Renal cortical epithelial cell (primary cell): ENCODE results near the gene STMN1. TPM values are rescaled to one million over a fixed set of nuclear protein-coding genes. Genes with fewer than 3 reads are reported as not detected.

ENCODE experiments used
- DNase-seq: peaks from one replicate; pipeline ENCODE4 v3.0.0-alpha.2; 2011; ENCODE audit warnings: low read depth
- total RNA-seq: library from RNA; depleted of rRNA; stranded (reverse); fragments of >200 nt; gene quantifications from 2 replicates; pipeline ENCODE4 v1.2.3, GENCODE V29; 2014

The STMN1 gene
- total RNA-seq, 1 donor from 2014 or later = 69.2 TPM

GRCh38 chr1:25922056-25922970 is 16.1 kb upstream of the STMN1 start:
- no peak for DNase-seq

GRCh38 chr1:25918615-25919014 is 12.4 kb upstream of the STMN1 start:
- no peak for DNase-seq

- no peak for DNase-seq
Observed at GRCh38 chr1:25917996-25918395, 11.8 kb upstream of the STMN1 start.

- no peak for DNase-seq
Observed at GRCh38 chr1:25916460-25916859, 10.2 kb upstream of the STMN1 start.

GRCh38 chr1:25914074-25914995 is 8.1 kb upstream of the STMN1 start:
- DNase-seq = no peak

- DNase-seq = no peak
Observed at GRCh38 chr1:25913206-25913605, 7.0 kb upstream of the STMN1 start.

- no peak for DNase-seq
Observed at GRCh38 chr1:25912076-25912831, 6.0 kb upstream of the STMN1 start.

GRCh38 chr1:25911162-25911561 is 4.9 kb upstream of the STMN1 start:
- no peak for DNase-seq

GRCh38 chr1:25909040-25909439 is 2.8 kb upstream of the STMN1 start:
- DNase-seq = no peak

- no peak for DNase-seq
Observed at GRCh38 chr1:25908161-25908560, 1.9 kb upstream of the STMN1 start.

GRCh38 chr1:25907601-25908000 is 1.4 kb upstream of the STMN1 start:
- DNase-seq = no peak

GRCh38 chr1:25906644-25907300 is 553 bp upstream of the STMN1 start:
- DNase-seq = no peak

GRCh38 chr1:25904943-25905679 is 1.1 kb downstream of the STMN1 start:
- DNase-seq = peak; percentile 81

- no peak for DNase-seq
Observed at GRCh38 chr1:25903986-25904385, 2.2 kb downstream of the STMN1 start.

GRCh38 chr1:25902462-25902861 is 3.8 kb downstream of the STMN1 start:
- DNase-seq = no peak

GRCh38 chr1:25900219-25900618 is 6.0 kb downstream of the STMN1 start:
- no peak for DNase-seq

- no peak for DNase-seq
Observed at GRCh38 chr1:25899792-25900191, 6.4 kb downstream of the STMN1 start.

GRCh38 chr1:25898223-25899015 is 7.8 kb downstream of the STMN1 start:
- no peak for DNase-seq

GRCh38 chr1:25897754-25898153 is 8.5 kb downstream of the STMN1 start:
- DNase-seq = no peak

- DNase-seq = no peak
Observed at GRCh38 chr1:25896266-25896665, 10.0 kb downstream of the STMN1 start.
